WTC11 (cell line): ENCODE measurements around the gene ADIPOR1. TPM values are rescaled to one million over a fixed set of nuclear protein-coding genes. Genes with fewer than 3 reads are reported as not detected.

Experiments used
- ATAC-seq: fragments of 200-7000 bp; cut with Tn5 transposase; 2 replicates; pipeline ENCODE4 v1.10.0; 2021; ENCODE audit warnings: mild to moderate bottlenecking, moderate library complexity
- CTCF ChIA-PET: fragments of 300-600 bp; sonication (Branson Sonifier 250); formaldehyde crosslinking; loops from one replicate; lab custom pipeline; 2021; ENCODE audit warnings: antibody characterized with exemption; lab: Charles Lee
- POLR2A ChIA-PET: fragments of 350-600 bp; sonication (Branson Sonifier 250); formaldehyde crosslinking; loops from one replicate; lab custom pipeline; 2021; ENCODE audit warnings: antibody characterized with exemption; lab: Charles Lee
- DNase-seq: peaks from one replicate; pipeline ENCODE4 v3.0.0; 2021; ENCODE audit warnings: low spot score
- H3K27ac Mint-ChIP-seq: 2 replicates; pipeline ENCODE4 v1.8.0; 2021; ENCODE audit warnings: mixed read lengths
- H3K27me3 Mint-ChIP-seq: 2 replicates; pipeline ENCODE4 v1.8.0; 2021; ENCODE audit warnings: low read depth, mild to moderate bottlenecking, moderate library complexity, mixed read lengths
- H3K36me3 Mint-ChIP-seq: 2 replicates; pipeline ENCODE4 v1.8.0; 2021; ENCODE audit warnings: mixed read lengths
- H3K4me1 Mint-ChIP-seq: 2 replicates; pipeline ENCODE4 v1.8.0; 2022; ENCODE audit warnings: mixed read lengths
- H3K4me3 Mint-ChIP-seq: 2 replicates; pipeline ENCODE4 v1.8.0; 2021; ENCODE audit warnings: mild to moderate bottlenecking, moderate library complexity, mixed read lengths
- H3K9me3 Mint-ChIP-seq: 2 replicates; pipeline ENCODE4 v1.8.0; 2021; ENCODE audit warnings: mixed read lengths
- AFF4 ChIP-seq: sonication (generic); formaldehyde crosslinking; IDR thresholded peaks from 2 replicates; pipeline ENCODE4 v1.8.1; 2023; ENCODE audit warnings: mild to moderate bottlenecking, missing genetic modification reagents, borderline replicate concordance
- ATF1 ChIP-seq: sonication (generic); formaldehyde crosslinking; IDR thresholded peaks from 2 replicates; pipeline ENCODE4 v1.8.1; 2023; ENCODE audit warnings: mild to moderate bottlenecking, moderate library complexity, missing genetic modification reagents
- ATF2 ChIP-seq: sonication (generic); formaldehyde crosslinking; IDR thresholded peaks from 2 replicates; pipeline ENCODE4 v1.8.1; 2022; ENCODE audit warnings: low read depth, missing genetic modification reagents, borderline replicate concordance
- CDX4 ChIP-seq: fragments of 250-450 bp; sonication (Bioruptor Pico); IDR thresholded peaks from 2 replicates; pipeline ENCODE4 v1.9.0; 2021; ENCODE audit warnings: moderate library complexity, mild to moderate bottlenecking, inconsistent platforms, borderline replicate concordance
- CTCF ChIP-seq: fragments of 200-600 bp; IDR thresholded peaks from 2 replicates; pipeline ENCODE4 v1.8.0; 2022; ENCODE audit warnings: antibody characterized with exemption
- ERG ChIP-seq: fragments of 250-450 bp; sonication (Bioruptor Pico); IDR thresholded peaks from 2 replicates; pipeline ENCODE4 v1.8.0; 2021; ENCODE audit warnings: mild to moderate bottlenecking
- ESRRA ChIP-seq: sonication (generic); formaldehyde crosslinking; IDR thresholded peaks from 2 replicates; pipeline ENCODE4 v1.8.1; 2022; ENCODE audit warnings: mild to moderate bottlenecking, missing genetic modification reagents, borderline replicate concordance
- FOXP4 ChIP-seq: sonication (generic); formaldehyde crosslinking; IDR thresholded peaks from 2 replicates; pipeline ENCODE4 v1.8.0; 2022; ENCODE audit warnings: mild to moderate bottlenecking, missing genetic modification reagents
- HMGA2 ChIP-seq: fragments of 250-450 bp; sonication (Bioruptor Pico); IDR thresholded peaks from 2 replicates; pipeline ENCODE4 v1.4.0; 2021; ENCODE audit warnings: mild to moderate bottlenecking, moderate library complexity
- IRF2 ChIP-seq: sonication (generic); formaldehyde crosslinking; IDR thresholded peaks from 2 replicates; pipeline ENCODE4 v1.8.0; 2022; ENCODE audit warnings: low read depth, missing genetic modification reagents, borderline replicate concordance
- MXD4 ChIP-seq: fragments of 250-450 bp; sonication (Bioruptor Pico); IDR thresholded peaks from 2 replicates; pipeline ENCODE4 v1.8.0; 2021; ENCODE audit warnings: mild to moderate bottlenecking, moderate library complexity, borderline replicate concordance
- NFATC4 ChIP-seq: fragments of 250-450 bp; sonication (Bioruptor Pico); IDR thresholded peaks from 2 replicates; pipeline ENCODE4 v1.9.0; 2021; ENCODE audit warnings: mild to moderate bottlenecking
- NR1H2 ChIP-seq: sonication (generic); formaldehyde crosslinking; IDR thresholded peaks from 2 replicates; pipeline ENCODE4 v1.9.0; 2021; ENCODE audit warnings: mild to moderate bottlenecking, moderate library complexity, missing genetic modification reagents
- NR3C1 ChIP-seq: sonication (generic); formaldehyde crosslinking; conservative IDR thresholded peaks from 2 replicates; pipeline ENCODE4 v1.8.1; 2023; ENCODE audit warnings: low read depth, mild to moderate bottlenecking, missing genetic modification reagents
- OVOL2 ChIP-seq: fragments of 250-450 bp; sonication (Bioruptor Pico); IDR thresholded peaks from 2 replicates; pipeline ENCODE4 v1.9.0; 2021; ENCODE audit warnings: mild to moderate bottlenecking, borderline replicate concordance
- RORB ChIP-seq: fragments of 250-450 bp; sonication (Bioruptor Pico); IDR thresholded peaks from 2 replicates; pipeline ENCODE4 v1.9.0; 2021; ENCODE audit warnings: mild to moderate bottlenecking
- SMAD4 ChIP-seq: sonication (generic); formaldehyde crosslinking; IDR thresholded peaks from 2 replicates; pipeline ENCODE4 v1.8.0; 2022; ENCODE audit warnings: mild to moderate bottlenecking, missing genetic modification reagents
- ZNF219 ChIP-seq: sonication (generic); formaldehyde crosslinking; IDR thresholded peaks from 2 replicates; pipeline ENCODE4 v1.8.0; 2023; ENCODE audit warnings: missing genetic modification reagents, mild to moderate bottlenecking, borderline replicate concordance
- ZNF263 ChIP-seq: sonication (generic); formaldehyde crosslinking; IDR thresholded peaks from 2 replicates; pipeline ENCODE4 v1.8.1; 2022; ENCODE audit warnings: low read depth, mild to moderate bottlenecking, moderate library complexity, missing genetic modification reagents
- ZNF423 ChIP-seq: fragments of 250-450 bp; sonication (Bioruptor Pico); IDR thresholded peaks from 2 replicates; pipeline ENCODE4 v2.1.2; 2022; ENCODE audit warnings: mild to moderate bottlenecking, moderate library complexity
- total RNA-seq: library from RNA; stranded (reverse); gene quantifications from 3 replicates; pipeline ENCODE4 v1.2.3, GENCODE V29; 2021

The ADIPOR1 gene
- total RNA-seq, 1 experiment from 2014 or later = 72.6 TPM

- DNase-seq (no peak), ATAC-seq (no peak)
- Mint-ChIP-seq H3K27me3 (no peaks in the 10 kb centered on the region), H3K4me1 (no peaks in the 10 kb centered on the region), H3K4me3 (no peak overlapping the region), H3K27ac (no peak overlapping the region), H3K9me3 (no peaks in the 10 kb centered on the region), H3K36me3 (peaks cover 45% of the 10 kb centered on the region)
- POLR2A ChIA-PET = no interaction called here
- CTCF ChIA-PET = no interaction called here
- no peak for TF ChIP-seq IRF2
- TF ChIP-seq NFATC4 = no peak
- no peak for TF ChIP-seq ATF1 (CRISPR knock-in tag)
- TF ChIP-seq ERG = no peak
- no peak for TF ChIP-seq ZNF219 (CRISPR knock-in tag)
- TF ChIP-seq NR1H2 = no peak
- no peak for TF ChIP-seq NR3C1 (CRISPR knock-in tag)
- TF ChIP-seq RORB (CRISPR knock-in tag) = no peak
- TF ChIP-seq ATF2 (CRISPR knock-in tag) = no peak
- TF ChIP-seq CTCF = no peak
- TF ChIP-seq CDX4 (CRISPR knock-in tag) = no peak
- no peak for TF ChIP-seq ZNF263
- TF ChIP-seq ZNF423 (CRISPR knock-in tag) = no peak
- TF ChIP-seq SMAD4 (CRISPR knock-in tag) = no peak
- no peak for TF ChIP-seq OVOL2 (CRISPR knock-in tag)
- no peak for TF ChIP-seq AFF4 (CRISPR knock-in tag)
- no peak for TF ChIP-seq MXD4 (CRISPR knock-in tag)
- no peak for TF ChIP-seq ESRRA (CRISPR knock-in tag)
- TF ChIP-seq FOXP4 (CRISPR knock-in tag) = no peak
- TF ChIP-seq HMGA2 (CRISPR knock-in tag) = no peak
Measured at GRCh38 chr1:202940561-202940960, 17.6 kb downstream of the ADIPOR1 start.
